ENCODE measurements around the gene MAG. TPM values are rescaled to one million over a fixed set of nuclear protein-coding genes. Genes with fewer than 3 reads are reported as not detected.
"Not testable (repeated sequence)": the region's sequence is repeated elsewhere in the genome, so short reads cannot be mapped to it uniquely, and the experiment has no call there.

MAG gene
- total RNA-seq, 2 donors from 2014 or later, result not detected

- peak; percentile 6 for ATAC-seq
- no peak overlapping the region for H3K27ac Mint-ChIP-seq
- peaks cover 26% of the 10 kb centered on the region for H3K27me3 Mint-ChIP-seq
- no peaks in the 10 kb centered on the region for H3K9me3 ChIP-seq (ENCODE audit: control insufficient read depth, low read length, poor library complexity, severe bottlenecking)
- peaks cover 5% of the 10 kb centered on the region for H3K4me1 Mint-ChIP-seq
- H3K4me3 Mint-ChIP-seq, result peak overlapping the region; percentile 41
- no peak for DNase-seq
- H3K36me3 Mint-ChIP-seq (ENCODE audit: low read depth), result peaks cover 4% of the 10 kb centered on the region
Measured at GRCh38 chr19:35279985-35280821, 11.8 kb upstream of the MAG start.

- Mint-ChIP-seq H3K36me3 (ENCODE audit: low read depth) (peaks cover 4% of the 10 kb centered on the region), H3K4me1 (peaks cover 5% of the 10 kb centered on the region), H3K27ac (no peak overlapping the region), H3K4me3 (peak overlapping the region; percentile 55), H3K27me3 (peaks cover 26% of the 10 kb centered on the region)
- DNase-seq (no peak), ATAC-seq (no peak)
- H3K9me3 ChIP-seq (ENCODE audit: control insufficient read depth, low read length, poor library complexity, severe bottlenecking), result no peaks in the 10 kb centered on the region
Measured at GRCh38 chr19:35281303-35281702, 10.7 kb upstream of the MAG start.

GRCh38 chr19:35284153-35285094, 7.5 kb upstream of the MAG start:
- H3K4me3 Mint-ChIP-seq, result no peak overlapping the region
- H3K36me3 Mint-ChIP-seq (ENCODE audit: low read depth), result peaks cover 2% of the 10 kb centered on the region
- no peak for DNase-seq

GRCh38 chr19:35285095-35285449, 6.9 kb upstream of the MAG start:
- no peaks in the 10 kb centered on the region for H3K9me3 ChIP-seq (ENCODE audit: control insufficient read depth, low read length, poor library complexity, severe bottlenecking)
- ATAC-seq, result no peak
- no peak overlapping the region for H3K27ac Mint-ChIP-seq
- H3K4me1 Mint-ChIP-seq, result peaks cover 5% of the 10 kb centered on the region
- H3K4me3 Mint-ChIP-seq, result no peak overlapping the region
- no peak for DNase-seq
- peaks cover 26% of the 10 kb centered on the region for H3K27me3 Mint-ChIP-seq
- peaks cover 2% of the 10 kb centered on the region for H3K36me3 Mint-ChIP-seq (ENCODE audit: low read depth)

More at GRCh38 chr19:35284153-35285094, 7.5 kb upstream of the MAG start:
- peaks cover 26% of the 10 kb centered on the region for H3K27me3 Mint-ChIP-seq
- peaks cover 5% of the 10 kb centered on the region for H3K4me1 Mint-ChIP-seq
- H3K27ac Mint-ChIP-seq, result no peak overlapping the region
- no peaks in the 10 kb centered on the region for H3K9me3 ChIP-seq (ENCODE audit: control insufficient read depth, low read length, poor library complexity, severe bottlenecking)
- no peak for ATAC-seq

GRCh38 chr19:35285465-35285864, 6.5 kb upstream of the MAG start:
- not testable (repeated sequence) for H3K36me3 Mint-ChIP-seq (ENCODE audit: low read depth); H3K4me1 Mint-ChIP-seq

DNA sequence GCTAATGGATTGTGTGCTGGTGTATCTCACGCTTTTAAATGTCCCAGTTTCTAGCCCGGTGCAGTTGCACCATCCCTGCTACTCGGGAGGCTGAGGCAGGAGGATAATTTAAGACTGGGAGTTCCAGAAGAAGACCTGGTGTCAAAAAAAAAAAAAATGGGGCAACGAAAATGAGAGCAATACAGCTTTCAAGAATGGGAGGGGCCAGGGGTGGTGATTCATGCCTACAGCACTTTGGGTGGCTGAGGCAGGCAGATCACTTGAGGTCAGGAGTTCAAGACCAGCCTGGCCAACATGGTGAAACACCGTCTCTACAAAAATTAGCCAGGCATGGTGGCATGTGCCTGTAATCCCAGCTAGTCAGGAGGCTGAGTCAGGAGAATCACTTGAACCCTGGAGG, 5.9 kb upstream of the MAG start:
- not testable (repeated sequence) for H3K27ac Mint-ChIP-seq; H3K36me3 Mint-ChIP-seq (ENCODE audit: low read depth); H3K4me3 Mint-ChIP-seq; H3K4me1 Mint-ChIP-seq; H3K9me3 ChIP-seq (ENCODE audit: control insufficient read depth, low read length, poor library complexity, severe bottlenecking); ATAC-seq; DNase-seq
- peaks cover 23% of the 10 kb centered on the region for H3K27me3 Mint-ChIP-seq

More at GRCh38 chr19:35285465-35285864, 6.5 kb upstream of the MAG start:
- DNase-seq; H3K4me3 Mint-ChIP-seq; H3K9me3 ChIP-seq (ENCODE audit: control insufficient read depth, low read length, poor library complexity, severe bottlenecking); ATAC-seq; H3K27ac Mint-ChIP-seq: not testable (repeated sequence)
- peaks cover 26% of the 10 kb centered on the region for H3K27me3 Mint-ChIP-seq

- DNase-seq (no peak), ATAC-seq (no peak)
- no peaks in the 10 kb centered on the region for H3K9me3 ChIP-seq (ENCODE audit: control insufficient read depth, low read length, poor library complexity, severe bottlenecking)
- no peaks in the 10 kb centered on the region for H3K4me1 Mint-ChIP-seq
- H3K4me3 Mint-ChIP-seq, result no peak overlapping the region
- peaks cover 2% of the 10 kb centered on the region for H3K36me3 Mint-ChIP-seq (ENCODE audit: low read depth)
- peaks cover 14% of the 10 kb centered on the region for H3K27me3 Mint-ChIP-seq
- H3K27ac Mint-ChIP-seq, result no peak overlapping the region
Measured at GRCh38 chr19:35287713-35288112, 4.2 kb upstream of the MAG start.

DNA sequence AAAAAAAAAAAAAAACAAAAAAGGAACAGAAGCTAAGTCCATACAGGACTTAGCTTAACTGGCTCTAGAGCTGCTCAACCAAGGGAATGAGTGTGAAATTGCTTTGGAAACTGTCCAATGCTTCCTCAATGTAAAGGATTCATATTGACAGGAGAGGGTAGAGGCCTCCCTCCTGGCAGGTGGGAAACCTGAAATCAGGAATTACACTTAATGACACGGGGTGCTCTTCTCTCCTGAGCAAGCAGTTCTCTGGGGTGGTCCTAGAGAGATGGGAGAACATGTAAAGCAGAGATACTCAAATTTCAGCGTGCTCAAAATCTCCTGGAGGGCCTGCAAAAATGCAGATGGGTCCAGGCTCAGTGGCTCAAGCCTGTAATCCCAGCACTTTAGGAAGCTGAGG, 3.6 kb upstream of the MAG start:
- peaks cover 13% of the 10 kb centered on the region for H3K27me3 Mint-ChIP-seq
- DNase-seq, result no peak
- H3K27ac Mint-ChIP-seq, result no peak overlapping the region
- H3K4me1 Mint-ChIP-seq, result no peaks in the 10 kb centered on the region
- no peak overlapping the region for H3K4me3 Mint-ChIP-seq
- peaks cover 1% of the 10 kb centered on the region for H3K36me3 Mint-ChIP-seq (ENCODE audit: low read depth)
- H3K9me3 ChIP-seq (ENCODE audit: control insufficient read depth, low read length, poor library complexity, severe bottlenecking), result no peaks in the 10 kb centered on the region
- ATAC-seq, result no peak

DNA sequence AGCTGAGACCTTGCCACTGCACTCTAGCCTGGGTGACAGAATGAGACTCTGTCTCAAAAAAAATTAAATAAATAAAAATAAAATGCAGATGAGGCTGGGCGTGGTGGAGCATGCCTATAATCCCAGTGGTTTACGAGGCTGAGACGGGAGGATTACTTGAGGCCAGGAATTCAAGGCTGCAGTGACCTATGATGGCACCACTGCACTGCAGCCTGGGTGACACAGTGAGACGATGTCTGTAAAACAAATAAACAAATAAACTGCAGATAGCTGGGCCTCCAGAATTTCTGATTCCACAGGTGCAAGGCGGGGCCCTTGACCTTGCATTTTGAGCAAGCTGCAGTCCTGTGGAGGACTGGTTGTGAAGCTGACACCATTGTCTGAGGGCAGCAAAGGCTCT, 3.1 kb upstream of the MAG start:
- H3K9me3 ChIP-seq (ENCODE audit: control insufficient read depth, low read length, poor library complexity, severe bottlenecking), result no peaks in the 10 kb centered on the region
- Mint-ChIP-seq H3K4me1 (no peaks in the 10 kb centered on the region), H3K27ac (no peak overlapping the region), H3K4me3 (no peak overlapping the region), H3K27me3 (peaks cover 11% of the 10 kb centered on the region), H3K36me3 (ENCODE audit: low read depth) (no peaks in the 10 kb centered on the region)
- no peak for ATAC-seq
- no peak for DNase-seq

DNA sequence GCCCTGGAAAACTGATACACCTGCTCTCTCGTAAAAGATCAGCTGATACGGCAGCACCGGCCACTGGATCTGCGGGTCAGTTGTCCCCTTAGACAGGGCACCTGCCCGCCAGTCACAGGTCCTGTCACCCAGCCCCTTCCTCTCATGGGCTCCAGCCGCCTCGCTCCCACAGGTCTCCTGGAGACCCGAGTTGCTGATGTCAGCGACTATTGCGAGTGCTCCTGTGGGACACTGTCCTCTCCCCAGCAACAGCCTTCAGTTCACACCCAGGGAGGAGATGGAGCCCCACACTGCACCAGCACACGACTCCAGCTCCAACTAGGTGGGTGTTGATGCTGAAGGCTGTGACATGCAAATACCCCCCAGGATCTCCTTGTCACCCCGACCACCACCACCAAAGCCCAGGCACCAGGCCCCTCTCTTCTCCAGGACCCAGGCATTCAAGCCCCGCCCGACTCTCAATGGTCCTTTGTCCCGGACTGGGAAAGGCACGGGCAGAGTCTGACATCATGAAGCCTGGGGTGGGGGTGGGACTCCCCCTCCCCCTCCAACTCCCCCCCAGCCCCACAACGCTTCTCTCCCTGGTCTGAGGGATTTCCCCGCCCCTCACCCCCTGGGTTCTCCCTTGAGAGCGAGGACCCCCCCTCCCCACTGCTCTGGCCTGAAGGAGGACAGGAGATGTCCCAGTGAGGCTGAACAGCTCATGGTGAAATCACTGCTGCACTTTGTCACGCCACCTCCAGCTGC, 1.4 kb upstream of the MAG start:
- Mint-ChIP-seq H3K4me3 (no peak overlapping the region), H3K4me1 (peaks cover 2% of the 10 kb centered on the region)
- no peak for ATAC-seq

DNA sequence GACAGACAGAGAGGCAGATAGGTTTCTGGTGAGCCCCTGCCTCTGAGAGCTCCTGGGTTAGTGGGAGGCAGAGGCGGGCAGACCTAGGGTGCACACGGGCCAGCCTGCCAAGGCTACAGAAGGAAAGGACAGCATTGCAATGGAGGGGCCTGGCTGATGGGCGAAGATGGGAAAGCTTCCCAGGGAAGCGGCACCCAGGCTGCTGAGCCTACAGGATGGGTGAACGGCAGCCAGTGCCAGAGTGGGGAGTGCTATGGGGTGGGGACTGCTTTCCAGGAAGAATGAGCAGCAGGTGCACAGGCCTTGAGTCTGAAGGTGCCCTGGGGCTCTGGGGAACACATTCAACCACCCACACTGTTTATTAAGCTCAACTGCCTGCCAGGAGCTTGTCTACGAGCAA, 702 bp upstream of the MAG start:
- Mint-ChIP-seq H3K36me3 (ENCODE audit: low read depth) (no peaks in the 10 kb centered on the region), H3K4me3 (no peak overlapping the region), H3K27ac (no peak overlapping the region), H3K4me1 (peaks cover 9% of the 10 kb centered on the region), H3K27me3 (peaks cover 6% of the 10 kb centered on the region)
- no peaks in the 10 kb centered on the region for H3K9me3 ChIP-seq (ENCODE audit: control insufficient read depth, low read length, poor library complexity, severe bottlenecking)
- ATAC-seq, result no peak
- no peak for DNase-seq

More for the DNA sequence above, 1.4 kb upstream of the MAG start:
- no peaks in the 10 kb centered on the region for H3K36me3 Mint-ChIP-seq (ENCODE audit: low read depth)
- peaks cover 6% of the 10 kb centered on the region for H3K27me3 Mint-ChIP-seq
- no peaks in the 10 kb centered on the region for H3K9me3 ChIP-seq (ENCODE audit: control insufficient read depth, low read length, poor library complexity, severe bottlenecking)
- DNase-seq, result no peak
- H3K27ac Mint-ChIP-seq, result no peak overlapping the region

DNA sequence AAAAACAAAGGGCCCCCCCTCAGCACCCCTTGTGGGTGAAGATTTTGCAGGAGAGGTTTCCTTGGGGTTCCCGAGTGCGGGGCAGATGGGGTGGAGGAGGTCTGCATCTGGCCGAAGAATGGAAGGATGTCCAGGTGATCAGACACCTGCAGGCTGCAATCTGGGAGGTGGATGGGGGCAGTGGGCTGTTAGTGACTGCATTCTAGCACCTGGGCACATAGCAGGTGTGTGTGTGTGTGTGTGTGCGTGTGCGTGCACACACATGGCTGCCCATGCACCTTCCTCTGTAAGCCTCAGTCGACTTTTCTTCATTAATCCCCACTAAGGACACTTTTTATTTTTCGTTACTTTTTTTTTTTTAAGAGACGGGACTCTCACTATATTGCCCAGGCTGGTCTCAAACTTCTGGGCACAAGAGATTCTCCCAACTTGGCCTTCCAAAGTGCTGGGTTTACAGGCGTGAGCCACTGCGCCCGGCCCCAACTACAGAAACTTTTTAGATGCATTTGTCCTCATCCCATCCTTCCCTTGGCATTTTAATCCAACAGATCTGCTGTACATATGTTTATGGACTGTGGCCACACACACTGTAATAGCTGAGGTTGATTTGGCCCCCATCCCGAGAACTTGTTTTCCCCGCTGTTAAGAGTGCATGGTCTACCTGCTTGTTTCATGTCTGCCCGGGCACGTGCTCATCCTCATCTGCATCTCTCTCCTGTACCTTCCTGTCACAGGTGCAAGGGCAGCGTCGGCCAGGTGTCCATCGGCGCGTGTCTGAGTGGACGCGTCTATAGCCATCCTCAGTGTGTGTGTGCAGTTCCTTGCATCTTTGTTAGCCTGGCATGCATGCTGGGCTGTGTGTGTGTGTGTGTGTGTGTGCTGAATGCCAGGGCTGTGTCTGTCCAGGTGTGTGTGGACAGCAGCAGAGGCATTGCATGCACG, 731 bp downstream of the MAG start:
- no peak overlapping the region for H3K27ac Mint-ChIP-seq
- H3K27me3 Mint-ChIP-seq, result peaks cover 6% of the 10 kb centered on the region
- DNase-seq (no peak), ATAC-seq (no peak)
- no peaks in the 10 kb centered on the region for H3K36me3 Mint-ChIP-seq (ENCODE audit: low read depth)
- peaks cover 9% of the 10 kb centered on the region for H3K4me1 Mint-ChIP-seq
- no peak overlapping the region for H3K4me3 Mint-ChIP-seq
- H3K9me3 ChIP-seq (ENCODE audit: control insufficient read depth, low read length, poor library complexity, severe bottlenecking), result no peaks in the 10 kb centered on the region
